GM18511 (cell line): ENCODE results near the gene TMEM132D.
A peak's percentile ranks its signal among the peaks of the same experiment; 100 is the strongest.
"Not testable (repeated sequence)": the region's sequence is repeated elsewhere in the genome, so short reads cannot be mapped to it uniquely, and the experiment has no call there.

Experiments used
- ATAC-seq: cut with Tn5 transposase; IDR thresholded peaks from one replicate; pipeline ENCODE4 v1.9.1; 2021; ENCODE audit warnings: mild to moderate bottlenecking, moderate library complexity; ENCODE audit not compliant: unreplicated experiment

TMEM132D gene

DNA sequence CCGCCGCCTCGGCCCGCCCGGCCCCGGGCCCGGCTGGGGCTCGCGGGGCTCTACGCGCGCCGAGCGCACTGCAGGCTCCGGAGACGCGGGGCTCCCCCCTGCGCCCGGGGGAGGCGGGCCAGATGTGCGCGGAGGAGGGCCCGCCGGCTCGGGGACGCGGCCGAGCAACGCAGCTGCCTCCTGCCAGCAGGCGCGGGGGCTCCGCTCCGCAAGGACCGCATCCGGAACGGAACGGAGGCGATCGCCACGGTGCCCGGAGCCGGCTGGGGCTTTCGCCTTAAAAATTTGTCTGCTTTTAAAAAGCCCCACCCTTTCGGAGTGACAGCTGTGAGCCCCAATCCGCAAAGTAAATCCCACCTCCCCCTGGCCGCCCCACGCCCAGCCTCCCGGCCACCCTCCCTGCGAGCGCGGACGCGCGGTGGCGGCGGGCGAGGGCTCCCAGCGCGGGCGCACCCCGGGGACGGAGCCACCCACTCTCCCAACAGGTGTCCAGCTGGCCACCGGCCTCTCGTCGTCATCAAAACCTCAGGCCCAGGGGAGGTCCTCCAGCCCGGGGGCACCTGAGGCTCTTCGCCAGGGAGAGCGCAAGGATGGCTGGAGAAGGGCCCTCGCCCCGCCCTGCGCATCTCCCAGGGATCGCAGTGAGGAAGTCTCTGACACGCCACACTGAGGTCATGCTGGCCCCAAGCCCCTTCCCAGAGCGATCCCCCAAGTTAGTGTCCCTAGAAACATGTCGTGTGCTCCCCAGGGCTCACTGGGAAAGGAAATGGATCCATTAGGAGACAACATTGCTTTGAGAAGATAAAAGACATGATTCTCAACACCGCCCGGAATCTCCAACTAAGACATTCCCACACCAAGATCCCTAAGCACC is at the start of gene TMEM132D:
Gene TMEM132D, minus strand, starts transcription at position 70 of the 874 bp plus-strand sequence.
- no peak for ATAC-seq

DNA sequence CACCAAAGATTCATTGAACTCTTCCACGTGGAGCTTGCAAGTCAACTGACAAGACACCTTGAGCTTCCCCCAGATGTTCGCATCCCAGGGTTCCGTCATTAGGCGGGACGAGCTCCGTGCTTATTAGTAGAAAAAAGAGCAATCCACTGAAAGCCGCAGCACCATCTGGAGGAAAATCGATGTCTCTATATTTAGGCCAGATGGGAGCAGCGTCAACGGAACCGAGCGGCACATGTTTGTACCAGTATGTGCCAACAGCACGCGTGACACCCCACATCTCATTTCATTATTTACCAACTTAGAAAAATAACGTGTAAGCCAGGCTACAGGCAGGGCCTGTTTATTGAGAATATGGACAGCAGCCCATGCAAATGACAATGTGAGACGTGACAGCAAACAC is 45.8 kb upstream of the TMEM132D start:
- no peak for ATAC-seq

DNA sequence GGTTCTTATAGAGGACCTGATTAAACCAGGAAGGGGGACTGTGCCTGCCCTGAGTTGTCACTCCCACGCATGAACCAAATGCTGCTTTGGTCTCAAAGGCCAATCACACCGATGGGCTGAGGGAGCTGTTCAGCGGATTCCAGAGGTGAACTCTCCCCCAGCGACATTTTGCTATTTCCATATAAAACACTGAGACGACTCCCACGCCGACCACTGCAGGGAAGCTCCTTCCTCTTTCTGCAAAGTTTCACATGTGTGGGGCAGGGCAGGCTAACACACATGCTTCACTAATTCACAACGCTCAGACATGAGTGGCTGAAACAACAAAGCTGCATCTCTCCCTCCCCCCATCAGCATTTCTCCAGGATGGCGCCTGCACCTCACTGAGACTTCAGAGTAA is 37.8 kb upstream of the TMEM132D start:
- no peak for ATAC-seq

DNA sequence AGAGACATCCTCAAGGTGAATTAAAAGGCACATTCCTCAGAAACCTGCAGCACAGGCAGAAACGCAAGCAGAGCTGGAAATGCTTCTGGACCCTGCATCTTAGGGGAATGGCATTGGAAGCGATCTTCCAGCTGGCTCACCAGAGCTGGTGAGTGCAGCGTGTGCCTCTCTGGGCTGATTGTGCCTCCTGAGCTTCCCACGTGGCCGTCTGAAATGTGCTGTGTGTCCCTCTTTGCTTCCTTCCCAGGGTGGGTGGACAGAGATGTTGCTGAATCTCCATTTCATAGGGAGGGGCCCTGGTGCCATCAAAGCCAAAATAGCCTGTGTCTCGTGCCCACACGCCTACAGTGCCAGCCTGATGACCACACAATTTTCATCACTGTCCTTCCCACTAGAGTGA is 34.3 kb upstream of the TMEM132D start:
- ATAC-seq: no peak

DNA sequence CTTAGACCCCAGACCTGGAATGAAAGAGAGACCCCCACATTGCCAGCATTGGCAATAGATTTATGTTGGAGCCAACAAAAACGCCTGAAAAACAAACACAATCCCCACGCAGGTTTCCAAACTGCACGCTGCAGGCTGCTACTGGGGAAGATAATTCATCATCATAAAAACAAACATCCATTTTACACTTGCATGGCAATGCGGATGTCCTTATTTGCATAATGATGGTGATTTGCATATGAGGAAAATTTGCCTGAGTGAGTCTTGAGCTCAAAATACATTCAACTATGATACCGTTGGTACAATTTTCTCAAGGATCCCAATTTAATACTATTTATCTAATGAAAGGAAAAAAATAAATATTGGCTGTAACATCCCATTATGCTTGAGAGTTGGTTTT is 33.6 kb upstream of the TMEM132D start:
- ATAC-seq: no peak

DNA sequence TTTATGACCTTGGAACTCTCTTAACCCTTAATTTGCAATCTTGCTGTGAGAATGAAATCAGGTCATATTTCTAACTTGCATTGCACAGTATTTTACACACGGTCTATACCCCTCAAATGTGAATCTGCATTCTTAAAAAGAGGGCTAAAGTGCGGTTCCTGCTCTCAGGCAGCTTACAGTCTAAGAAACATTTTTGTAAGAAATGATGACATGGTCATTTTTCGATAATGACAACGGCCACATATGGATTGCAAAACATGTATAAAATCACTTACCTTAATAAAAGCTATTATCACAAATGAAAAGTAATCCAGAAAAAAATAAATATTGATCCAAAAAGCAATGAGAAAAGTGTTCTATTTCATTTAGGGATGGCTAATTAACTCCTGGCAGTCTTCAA is 24.8 kb upstream of the TMEM132D start:
- ATAC-seq: no peak

DNA sequence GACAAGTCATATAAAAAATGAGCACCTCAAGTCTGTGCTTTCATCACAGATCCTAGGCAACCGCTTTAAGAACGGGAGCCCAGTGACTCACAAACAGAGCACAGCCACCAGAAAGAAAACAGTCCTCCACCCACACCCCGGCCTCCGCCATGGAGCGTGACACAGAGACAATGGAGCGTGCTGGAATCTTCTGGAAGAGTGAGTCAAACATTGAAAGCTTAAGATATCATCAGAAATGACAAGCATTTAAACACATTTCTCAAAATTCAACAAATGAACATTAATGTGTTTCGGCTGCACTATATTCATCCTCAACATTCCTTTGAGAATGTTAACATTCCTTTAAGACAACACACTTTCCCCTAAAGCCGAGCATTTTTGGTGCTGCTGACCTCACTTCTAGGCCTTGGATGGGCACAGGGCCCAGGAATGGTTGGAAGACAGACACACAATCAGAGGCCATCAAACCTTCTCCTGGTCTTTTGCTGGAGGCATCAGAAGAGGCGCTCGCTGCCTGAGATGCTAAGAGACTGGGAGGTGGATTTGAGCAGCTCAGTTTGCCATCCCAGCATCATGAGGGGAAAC is 23.6 kb upstream of the TMEM132D start:
- ATAC-seq: no peak

DNA sequence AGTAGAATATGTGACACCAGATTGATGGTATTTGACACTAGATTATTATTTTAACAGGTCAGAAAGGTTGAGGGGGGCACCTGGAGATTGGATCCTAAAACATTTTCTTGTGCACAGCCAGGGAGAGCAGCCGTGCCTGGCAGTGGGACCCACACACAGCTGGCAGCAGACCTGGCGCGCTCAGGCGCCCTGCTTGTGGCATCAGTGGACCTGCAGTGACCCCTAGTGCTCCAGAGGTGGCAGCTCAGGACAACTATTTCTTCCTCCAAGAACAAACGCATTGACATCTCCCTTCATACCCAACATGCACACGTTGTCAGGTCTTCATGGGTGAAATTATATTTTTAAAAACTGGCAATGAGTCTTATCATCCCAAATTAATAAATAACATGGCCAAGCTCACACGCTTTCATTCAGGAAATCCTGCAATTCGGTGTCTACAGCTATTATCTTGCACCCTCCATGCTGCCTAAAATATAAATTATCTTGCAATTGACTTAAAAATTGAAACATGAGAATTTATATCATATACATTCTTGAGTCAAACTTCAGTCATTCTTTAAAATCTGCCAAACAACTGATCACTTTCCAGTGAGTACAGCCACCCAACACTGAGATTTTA is 7.7 kb upstream of the TMEM132D start:
- ATAC-seq: peak; percentile 79

DNA sequence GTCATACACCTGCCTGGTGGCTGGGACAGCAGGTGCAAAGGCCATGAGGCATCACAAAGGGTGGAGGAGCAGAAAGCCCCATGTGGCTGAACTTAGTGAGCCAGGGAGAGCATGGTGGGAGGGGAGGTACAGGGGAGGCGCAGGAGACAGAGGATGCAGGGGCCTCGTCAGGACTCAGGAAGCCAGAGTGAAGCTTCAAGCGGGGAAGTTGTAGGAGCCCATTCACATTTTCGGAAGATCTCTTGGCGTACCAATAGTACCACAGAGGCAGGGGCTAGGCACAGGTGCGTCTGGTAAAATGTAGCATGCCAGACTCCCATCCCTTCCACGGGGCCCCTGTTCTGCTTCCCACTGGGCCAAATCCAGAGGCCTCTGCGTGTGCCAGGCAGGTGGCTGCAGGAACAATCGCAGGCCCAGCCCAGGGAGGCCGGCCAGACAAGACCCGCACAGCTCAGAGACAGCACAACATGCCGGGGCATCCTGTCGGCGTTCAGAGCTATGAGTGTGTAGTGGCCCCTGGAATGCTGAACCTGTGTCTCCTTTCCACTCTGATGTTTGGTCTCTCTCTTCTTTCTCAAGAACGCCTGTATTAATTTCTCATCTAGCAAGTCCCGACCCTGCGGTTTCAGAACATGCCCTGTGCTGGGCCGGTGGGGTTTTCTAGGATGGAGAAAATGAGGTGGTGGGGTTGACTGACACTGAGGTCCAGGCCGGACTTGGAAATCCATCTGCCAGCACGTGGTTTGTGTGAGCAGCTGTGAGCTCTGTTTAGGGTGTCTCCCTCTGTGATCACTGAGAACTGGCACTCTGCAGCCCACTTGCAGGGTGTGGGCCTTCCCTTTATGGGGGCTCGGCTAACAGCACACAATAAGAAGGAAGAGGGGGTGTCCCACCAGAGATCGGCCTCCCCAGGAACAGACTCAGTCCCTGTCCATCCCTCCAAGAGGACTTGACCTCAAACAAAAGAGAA is 5.5 kb upstream of the TMEM132D start:
- ATAC-seq: no peak

DNA sequence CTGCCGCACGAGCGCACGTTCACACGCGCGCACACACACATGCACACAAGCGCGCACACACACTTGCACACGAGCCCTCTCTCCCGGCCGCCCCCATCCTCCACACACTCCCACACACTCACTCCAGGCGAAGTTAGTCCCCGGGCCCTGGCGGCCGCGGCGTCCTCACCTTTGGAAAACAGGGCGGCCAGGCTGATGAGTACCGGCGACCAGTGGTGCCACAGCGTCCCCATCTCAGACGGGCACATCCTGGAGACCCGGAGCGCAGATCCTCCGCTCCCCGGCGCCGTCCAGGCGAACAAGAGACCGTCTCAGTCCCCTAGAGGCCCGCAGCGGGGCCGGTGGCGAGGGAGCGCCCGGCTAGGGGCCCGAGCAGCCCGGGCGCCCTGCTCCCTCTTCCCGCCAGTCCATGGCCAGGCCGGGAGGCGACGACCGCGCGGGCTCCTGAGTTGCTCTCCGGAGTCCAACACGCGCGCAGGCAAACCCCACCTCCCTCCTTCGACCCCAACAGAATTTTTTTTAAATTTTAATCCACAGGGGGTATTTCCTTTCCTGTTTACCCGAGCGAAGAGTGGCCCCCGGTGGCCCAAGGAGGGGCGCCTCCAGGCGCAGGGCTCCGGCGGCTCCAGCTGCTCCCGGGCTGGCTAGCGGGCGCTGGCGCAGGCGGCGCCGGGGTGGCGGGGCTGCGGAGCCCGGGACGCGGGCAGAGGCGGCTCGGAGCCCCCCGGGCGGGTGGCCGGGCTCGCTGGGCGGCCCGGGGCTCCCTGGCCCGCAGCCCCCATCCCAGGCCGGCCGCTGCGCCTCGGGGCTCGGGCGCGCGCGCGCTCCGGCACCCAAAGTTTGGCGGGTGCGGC is 506 bp downstream of the TMEM132D start:
- no peak for ATAC-seq

DNA sequence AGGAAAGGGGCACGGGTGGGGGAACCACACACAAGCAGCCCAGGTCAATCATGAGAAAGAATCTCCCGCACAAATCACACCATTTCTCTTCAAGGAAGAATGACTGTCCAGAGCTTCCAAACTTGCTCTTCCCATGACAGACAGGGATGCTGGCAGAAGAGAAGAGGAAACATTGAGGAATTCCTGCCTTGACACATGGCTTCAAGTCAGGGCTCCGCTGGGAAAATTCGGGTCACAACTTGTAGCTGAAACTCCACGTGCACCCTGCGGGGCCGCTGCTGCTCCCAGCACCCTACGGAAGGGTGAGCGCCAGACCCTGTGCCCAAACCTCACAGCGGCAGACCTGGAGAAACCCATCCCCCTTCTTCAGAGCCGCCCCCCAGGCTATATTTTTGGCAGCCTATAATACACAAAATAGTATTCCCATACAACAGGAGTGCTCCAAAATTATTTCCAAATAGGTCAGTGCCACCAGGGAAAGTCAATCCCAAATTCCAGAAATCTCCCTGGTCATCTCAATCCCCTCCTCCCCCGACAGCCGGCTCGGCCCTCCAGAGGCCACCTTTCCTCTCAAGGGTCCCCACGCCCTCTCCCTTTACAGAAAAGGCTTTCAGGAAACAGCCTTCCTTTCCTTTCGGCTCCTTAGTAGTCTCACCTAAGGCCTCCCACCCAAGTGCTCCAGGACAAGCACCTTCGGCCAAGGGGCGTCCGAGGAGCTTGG is 1.3 kb downstream of the TMEM132D start:
- ATAC-seq: no peak

DNA sequence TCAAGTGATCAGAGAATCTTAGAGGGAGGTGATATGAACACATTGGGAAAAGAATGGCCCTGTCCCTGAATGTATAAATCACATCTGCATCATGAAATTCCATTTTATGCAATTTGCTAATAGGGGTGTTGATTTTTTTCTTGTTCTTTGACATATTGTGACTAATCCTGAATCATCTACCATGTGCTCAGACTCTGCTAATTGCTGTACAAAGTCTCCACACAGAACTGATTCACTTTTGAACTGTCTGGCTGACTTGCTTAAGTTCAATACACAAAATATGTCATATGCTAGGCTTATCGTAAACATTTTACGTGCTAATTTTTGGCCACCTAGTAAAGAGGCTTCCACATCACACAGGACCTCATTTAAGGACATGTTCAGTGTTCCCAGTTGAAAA is 2.6 kb downstream of the TMEM132D start:
- ATAC-seq: no peak

DNA sequence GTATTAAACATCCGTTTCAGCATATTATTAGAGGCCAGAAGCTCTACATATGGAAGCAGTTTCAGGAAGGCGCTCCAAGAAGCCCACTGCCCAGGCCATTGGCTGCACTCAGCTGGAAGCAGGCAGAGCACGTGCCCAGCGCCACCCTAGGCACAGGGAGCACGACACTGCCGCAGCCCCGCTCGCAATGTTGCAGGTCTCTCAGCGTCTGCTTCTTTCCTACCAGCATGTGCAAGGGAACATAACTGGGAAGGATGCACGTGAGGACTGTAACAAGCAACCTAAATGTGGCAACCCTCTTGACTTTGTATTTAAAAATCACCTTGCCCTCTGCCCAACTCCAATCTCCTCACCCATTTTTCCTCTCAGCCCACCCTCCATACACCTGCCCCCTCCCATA is 3.5 kb downstream of the TMEM132D start:
- ATAC-seq: no peak

DNA sequence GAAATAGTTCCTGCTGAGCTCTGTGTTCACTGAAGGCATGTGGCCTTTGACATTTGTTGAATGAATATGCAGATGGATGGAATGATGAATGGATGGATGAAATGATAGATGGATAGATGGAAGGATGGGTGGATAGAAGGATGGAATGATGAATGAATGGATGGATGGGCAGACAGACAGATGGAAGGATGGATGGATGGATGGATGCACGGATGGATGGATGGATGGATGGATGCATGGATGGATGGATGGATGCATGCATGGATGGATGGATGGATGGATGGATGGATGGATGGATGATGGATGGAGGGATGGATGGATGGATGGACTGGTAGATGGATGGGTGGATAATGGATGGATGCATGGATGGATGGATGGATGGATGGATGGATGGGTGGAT is 4.8 kb downstream of the TMEM132D start:
- not testable (repeated sequence) for ATAC-seq

DNA sequence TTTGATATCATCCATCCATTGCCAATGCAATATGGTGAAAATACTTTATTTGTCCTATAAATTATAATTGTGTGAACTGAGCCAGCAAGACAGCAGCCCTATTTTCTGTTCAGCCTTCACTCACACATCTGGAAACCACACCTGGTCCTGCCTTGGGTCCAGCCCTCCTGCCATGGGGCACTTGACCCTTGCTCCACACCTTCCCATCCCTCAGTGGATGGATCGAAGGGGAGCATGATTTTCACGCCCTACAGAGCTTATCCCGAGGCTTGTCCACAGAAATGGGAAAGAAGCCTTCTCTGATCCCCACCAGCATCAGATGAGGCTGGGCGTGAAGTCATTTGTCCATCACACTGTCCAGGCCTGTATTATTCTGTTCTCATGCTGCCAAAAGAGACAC is 10.1 kb downstream of the TMEM132D start:
- ATAC-seq: no peak

DNA sequence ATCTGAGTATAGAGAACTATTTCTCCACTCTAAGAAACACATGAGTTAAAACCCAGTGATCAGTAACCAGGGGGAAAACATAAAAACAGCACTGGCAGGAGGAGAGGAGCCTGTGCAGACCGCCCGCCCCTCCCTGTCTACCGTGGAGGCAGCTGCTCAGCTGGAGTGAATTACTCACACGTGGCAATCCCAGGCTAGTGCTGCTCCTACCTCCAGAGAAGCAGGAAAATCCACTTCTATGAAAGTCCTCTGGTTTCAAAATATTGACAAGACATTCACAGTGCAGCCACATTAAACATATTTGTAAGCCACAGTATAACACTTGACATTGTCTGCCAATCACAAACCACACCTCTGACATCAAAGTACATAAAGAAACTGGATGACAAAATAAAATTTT is 16.7 kb downstream of the TMEM132D start:
- no peak for ATAC-seq

DNA sequence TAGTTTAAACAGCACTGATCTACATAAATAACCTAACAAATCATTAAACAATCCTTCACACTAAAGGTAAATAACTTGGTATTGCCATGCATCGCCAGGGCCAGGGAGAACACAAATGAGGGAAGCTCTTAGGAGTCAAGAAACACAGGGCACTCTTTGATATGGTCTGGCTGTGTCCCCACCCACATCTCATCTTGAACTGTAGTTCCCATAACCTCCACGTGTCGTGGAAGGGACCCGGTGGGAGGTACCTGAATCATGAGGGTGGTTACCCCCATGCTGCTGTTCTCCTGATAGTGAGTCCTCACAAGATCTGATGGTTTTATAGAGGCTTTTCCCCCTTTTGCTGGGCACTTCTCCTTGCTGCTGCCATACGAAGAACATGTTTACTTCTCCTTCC is 17.3 kb downstream of the TMEM132D start:
- ATAC-seq: no peak

DNA sequence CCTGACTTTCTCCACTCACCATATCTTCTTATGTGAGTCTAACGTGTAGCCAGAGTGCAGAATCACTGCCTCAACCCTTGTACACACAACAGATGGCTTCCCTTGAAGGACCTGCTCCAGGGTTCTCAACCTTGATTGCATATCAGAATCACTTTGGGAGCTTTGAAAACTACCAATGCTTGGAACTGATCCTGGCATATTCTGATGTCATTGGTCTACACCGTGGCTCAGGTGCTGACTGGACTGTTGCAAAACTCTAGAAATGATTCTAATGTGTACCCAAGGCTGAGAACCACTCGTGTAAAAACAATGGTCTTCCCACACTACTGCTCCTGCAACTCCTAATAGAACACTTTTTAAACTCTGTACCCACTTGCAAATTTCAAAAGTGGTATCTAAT is 18.5 kb downstream of the TMEM132D start:
- no peak for ATAC-seq

DNA sequence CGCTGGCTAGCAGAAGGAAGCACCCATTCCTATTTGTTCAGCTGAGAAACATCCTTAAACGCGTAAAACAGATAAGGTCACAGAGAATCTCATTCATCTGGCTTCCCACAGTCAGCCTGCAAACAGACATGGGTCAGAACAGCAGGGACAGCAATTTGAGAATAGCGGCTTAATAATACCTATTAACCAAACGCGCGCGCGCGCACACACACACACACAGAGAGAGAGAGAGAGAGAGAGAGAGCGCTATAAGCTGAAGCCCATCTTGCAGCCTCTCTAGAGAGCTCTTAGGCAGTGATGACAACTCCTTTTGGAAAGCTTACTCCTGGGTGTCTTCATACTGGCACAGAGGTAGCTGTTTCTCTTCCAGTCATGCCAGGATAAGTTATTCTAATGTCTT is 26.4 kb downstream of the TMEM132D start:
- no peak for ATAC-seq
